22Rv1 (cell line): ENCODE results near the gene MAP2.

Experiments used
- CTCF ChIP-seq: fragments of 450-650 bp; IDR thresholded peaks from 2 replicates; pipeline ENCODE4 v1.5.1; 2017; ENCODE audit warnings: mild to moderate bottlenecking
- ZFX ChIP-seq: fragments of 450-650 bp; IDR thresholded peaks from 2 replicates; pipeline ENCODE4 v1.6.1; 2017; ENCODE audit warnings: antibody characterized with exemption, borderline replicate concordance

DNA sequence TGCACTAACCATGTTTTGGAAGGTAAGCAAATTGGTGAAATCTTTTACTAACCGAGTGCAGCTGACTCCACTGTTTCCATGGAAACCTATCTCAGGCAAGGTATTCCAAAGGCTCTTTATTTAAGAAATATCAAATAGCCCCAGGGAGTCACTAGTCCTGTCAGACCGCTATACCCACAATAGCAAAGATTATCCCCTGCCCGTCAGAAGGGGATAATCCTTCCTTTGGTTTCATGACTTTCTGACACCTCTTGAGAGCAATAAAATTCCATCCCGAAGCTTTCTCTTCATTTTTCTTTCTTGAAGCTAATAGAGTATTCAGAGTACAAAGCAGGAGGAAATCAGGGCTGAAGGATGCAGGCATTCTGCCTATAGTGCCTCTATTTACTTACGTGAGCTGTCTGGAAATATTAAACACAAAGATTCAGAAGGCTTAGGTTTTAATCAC is 34.7 kb upstream of the MAP2 start:
- TF ChIP-seq CTCF (no peak), ZFX (no peak)
